Karpas-422 (cell line): Measurements from ENCODE around the gene UBE2J2. TPM values are rescaled to one million over a fixed set of nuclear protein-coding genes. Genes with fewer than 3 reads are reported as not detected.

Experiments
- DNase-seq: peaks from one replicate; pipeline ENCODE4 v3.0.0-alpha.2; 2015
- H2AFZ ChIP-seq: fragments of 200-600 bp; sonication (generic); 2 replicates; pipeline ENCODE4 v1.6.1; 2014; ENCODE audit warnings: antibody characterized with exemption, low read length, mixed read lengths
- H3K27ac ChIP-seq: fragments of 200-600 bp; sonication (generic); 2 replicates; pipeline ENCODE4 v1.5.1; 2014; ENCODE audit warnings: mild to moderate bottlenecking, low read length, moderate library complexity
- H3K27me3 ChIP-seq: fragments of 200-600 bp; sonication (generic); 2 replicates; pipeline ENCODE4 v1.6.1; 2014; ENCODE audit warnings: low read length, mixed read lengths
- H3K36me3 ChIP-seq: fragments of 200-600 bp; sonication (generic); 2 replicates; pipeline ENCODE4 v1.6.1; 2014; ENCODE audit warnings: low read length, mixed read lengths; ENCODE audit not compliant: insufficient read depth
- H3K4me1 ChIP-seq: fragments of 200-600 bp; sonication (generic); 2 replicates; pipeline ENCODE4 v1.6.1; 2014; ENCODE audit warnings: mild to moderate bottlenecking, low read length, mixed read lengths
- H3K4me2 ChIP-seq: fragments of 200-600 bp; sonication (generic); 2 replicates; pipeline ENCODE4 v1.6.1; 2014; ENCODE audit warnings: low read length, low read depth, mild to moderate bottlenecking; ENCODE audit not compliant: poor library complexity, severe bottlenecking
- H3K4me3 ChIP-seq: fragments of 200-600 bp; sonication (generic); 2 replicates; pipeline ENCODE4 v1.5.1; 2014; ENCODE audit warnings: mild to moderate bottlenecking, antibody characterized with exemption, low read length, mixed read lengths
- H3K79me2 ChIP-seq: fragments of 200-600 bp; sonication (generic); 2 replicates; pipeline ENCODE4 v1.6.1; 2014; ENCODE audit warnings: mild to moderate bottlenecking, low read length, mixed read lengths
- H3K9ac ChIP-seq: fragments of 200-600 bp; sonication (generic); 2 replicates; pipeline ENCODE4 v1.6.0; 2014; ENCODE audit warnings: low read length
- H3K9me2 ChIP-seq: fragments of 200-600 bp; sonication (generic), shearing (Covaris generic); replicated peaks from 2 replicates; pipeline ENCODE4 v1.6.0; 2014; ENCODE audit warnings: mild to moderate bottlenecking, low read length, moderate library complexity; ENCODE audit not compliant: insufficient read depth
- H3K9me3 ChIP-seq: fragments of 300-700, 200-600 bp; sonication (generic); 2 replicates; pipeline ENCODE4 v1.6.1; 2014; ENCODE audit warnings: low read length, mixed read lengths
- H4K20me1 ChIP-seq: fragments of 200-600 bp; sonication (generic); 2 replicates; pipeline ENCODE4 v1.6.1; 2014; ENCODE audit warnings: mild to moderate bottlenecking, antibody characterized with exemption, low read length, low read depth; ENCODE audit not compliant: insufficient read depth
- total RNA-seq: library from RNA; depleted of rRNA; stranded (reverse); fragments of >200 nt; shearing (Covaris generic); gene quantifications from 2 replicates; pipeline ENCODE4 v1.2.3, GENCODE V29; 2014; ENCODE audit warnings: low replicate concordance

UBE2J2 gene
- total RNA-seq, 1 experiment from 2014 or later, result 46.1 TPM

DNA sequence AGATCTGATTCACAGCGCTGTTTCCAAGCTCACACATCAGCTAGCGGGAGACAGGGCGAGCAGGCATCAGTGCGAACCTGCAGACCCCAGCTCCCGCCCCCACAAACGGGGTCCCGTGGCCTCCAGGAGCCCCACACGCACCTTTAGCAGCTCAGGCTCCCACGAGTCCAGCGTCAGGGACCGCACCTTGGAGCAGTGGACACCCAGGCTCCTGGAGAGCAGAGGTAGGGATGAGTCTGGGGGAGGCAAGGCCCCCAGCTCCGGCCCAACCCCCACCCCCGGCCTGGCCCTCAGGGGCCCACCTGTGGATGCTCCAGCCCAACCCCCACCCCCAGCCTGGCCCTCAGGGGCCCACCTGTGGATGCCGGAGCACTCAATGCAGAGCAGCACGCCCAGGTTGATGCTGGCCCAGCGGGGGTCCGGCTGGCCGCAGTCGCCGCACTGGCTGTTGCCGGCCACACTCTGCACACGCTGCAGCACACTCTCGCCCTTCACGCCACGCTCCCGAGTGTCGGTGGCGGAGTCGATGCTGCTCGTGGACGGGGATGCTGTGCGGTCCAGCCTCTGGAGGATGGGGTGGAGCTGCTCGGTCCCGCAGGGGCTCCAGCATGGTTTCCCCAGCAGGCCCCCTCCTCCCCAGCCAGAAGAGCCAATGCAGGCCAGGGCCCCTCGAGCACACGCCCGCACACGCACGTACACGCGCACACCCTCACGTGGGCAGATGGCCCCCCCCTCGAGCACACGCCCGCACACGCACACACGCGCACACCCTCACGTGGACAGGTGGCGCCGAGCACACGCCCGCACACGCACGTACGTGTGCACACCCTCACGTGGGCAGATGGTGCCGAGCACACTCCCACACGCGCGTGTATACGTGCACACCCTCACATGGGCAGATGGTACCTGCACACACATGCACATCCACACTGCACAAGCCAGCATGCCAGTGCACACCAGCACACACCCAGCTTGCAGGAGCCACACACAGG is 22.7 kb upstream of the UBE2J2 start:
- H3K9me3 ChIP-seq, result no peaks in the 10 kb centered on the region
- peaks cover 13% of the 10 kb centered on the region; the same call in 1 of the 2 replicates for H4K20me1 ChIP-seq
- no peaks in the 10 kb centered on the region for H3K9me2 ChIP-seq
- H3K4me2 ChIP-seq, result no peak overlapping the region
- H3K4me3 ChIP-seq, result no peak overlapping the region
- no peak overlapping the region for H3K9ac ChIP-seq
- no peaks in the 10 kb centered on the region for H3K36me3 ChIP-seq
- H3K27me3 ChIP-seq, result no peaks in the 10 kb centered on the region
- no peak overlapping the region for H2AFZ ChIP-seq
- H3K4me1 ChIP-seq, result no peaks in the 10 kb centered on the region
- H3K27ac ChIP-seq, result no peak overlapping the region
- no peaks in the 10 kb centered on the region for H3K79me2 ChIP-seq
- DNase-seq, result no peak

- no peak for DNase-seq
- Histone ChIP-seq H3K4me3 (no peak overlapping the region), H4K20me1 (peaks cover 12% of the 10 kb centered on the region; the same call in 1 of the 2 replicates), H3K4me2 (no peak overlapping the region), H2AFZ (no peak overlapping the region), H3K9me2 (no peaks in the 10 kb centered on the region), H3K79me2 (no peaks in the 10 kb centered on the region), H3K4me1 (no peaks in the 10 kb centered on the region), H3K27me3 (no peaks in the 10 kb centered on the region), H3K36me3 (no peaks in the 10 kb centered on the region), H3K27ac (no peak overlapping the region), H3K9me3 (no peaks in the 10 kb centered on the region), H3K9ac (no peak overlapping the region)
Observed at GRCh38 chr1:1295154-1295923, 21.7 kb upstream of the UBE2J2 start.

GRCh38 chr1:1294250-1294890 is 20.7 kb upstream of the UBE2J2 start:
- H4K20me1 ChIP-seq, result 0 out of 2 replicates have a peak, but pooled peaks cover 2% of the 10 kb centered on the region
- DNase-seq, result no peak
- H3K9me3 ChIP-seq, result no peaks in the 10 kb centered on the region
- H3K36me3 ChIP-seq, result no peaks in the 10 kb centered on the region
- H3K4me1 ChIP-seq, result no peaks in the 10 kb centered on the region
- no peaks in the 10 kb centered on the region for H3K27me3 ChIP-seq
- H3K9ac ChIP-seq, result no peak overlapping the region
- H3K27ac ChIP-seq, result no peak overlapping the region
- H3K4me2 ChIP-seq, result no peak overlapping the region
- no peaks in the 10 kb centered on the region for H3K9me2 ChIP-seq
- H3K79me2 ChIP-seq, result no peaks in the 10 kb centered on the region
- H2AFZ ChIP-seq, result no peak overlapping the region
- H3K4me3 ChIP-seq, result no peak overlapping the region

GRCh38 chr1:1293263-1294249 is 19.9 kb upstream of the UBE2J2 start:
- no peak for DNase-seq
- Histone ChIP-seq H3K27me3 (no peaks in the 10 kb centered on the region), H3K27ac (no peak overlapping the region), H2AFZ (no peak overlapping the region), H4K20me1 (no peaks in the 10 kb centered on the region), H3K36me3 (no peaks in the 10 kb centered on the region), H3K9me3 (no peaks in the 10 kb centered on the region), H3K79me2 (no peaks in the 10 kb centered on the region), H3K9ac (no peak overlapping the region), H3K4me1 (no peaks in the 10 kb centered on the region), H3K4me2 (no peak overlapping the region), H3K4me3 (no peak overlapping the region), H3K9me2 (no peaks in the 10 kb centered on the region)

- Histone ChIP-seq H3K4me2 (no peak overlapping the region), H4K20me1 (no peaks in the 10 kb centered on the region), H2AFZ (no peak overlapping the region), H3K9me3 (no peaks in the 10 kb centered on the region; the same call in 1 of the 2 replicates), H3K36me3 (no peaks in the 10 kb centered on the region), H3K4me1 (no peaks in the 10 kb centered on the region), H3K4me3 (no peak overlapping the region), H3K27me3 (no peaks in the 10 kb centered on the region), H3K79me2 (no peaks in the 10 kb centered on the region), H3K27ac (no peak overlapping the region), H3K9me2 (no peaks in the 10 kb centered on the region), H3K9ac (no peak overlapping the region)
- no peak for DNase-seq
Observed at GRCh38 chr1:1292851-1293250, 19.2 kb upstream of the UBE2J2 start.

DNA sequence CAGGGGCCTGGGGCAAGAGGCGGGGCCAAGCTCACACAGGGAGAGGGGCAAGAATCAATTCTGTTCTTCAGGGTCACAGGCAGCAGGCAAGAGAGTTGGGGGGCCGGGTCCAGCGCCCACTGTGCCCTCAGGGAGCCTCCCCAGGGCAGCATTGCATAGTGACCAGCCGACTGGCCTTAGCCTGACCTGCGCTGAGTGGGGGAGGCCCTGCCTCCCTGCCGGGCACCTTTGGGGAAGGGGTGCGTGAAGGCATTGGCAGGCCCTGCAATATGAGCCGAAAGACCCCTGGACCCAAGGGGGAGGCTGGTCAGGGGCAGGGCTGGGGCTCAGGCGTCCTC is 18.8 kb upstream of the UBE2J2 start:
- H3K9me2 ChIP-seq, result no peaks in the 10 kb centered on the region
- H4K20me1 ChIP-seq, result no peaks in the 10 kb centered on the region
- peaks cover 3% of the 10 kb centered on the region; the same call in 1 of the 2 replicates for H3K9me3 ChIP-seq
- no peak overlapping the region for H3K9ac ChIP-seq
- no peaks in the 10 kb centered on the region for H3K4me1 ChIP-seq
- no peaks in the 10 kb centered on the region for H3K36me3 ChIP-seq
- H3K4me3 ChIP-seq, result no peak overlapping the region
- no peak overlapping the region for H2AFZ ChIP-seq
- DNase-seq, result no peak
- H3K27me3 ChIP-seq, result no peaks in the 10 kb centered on the region
- no peaks in the 10 kb centered on the region for H3K79me2 ChIP-seq
- no peak overlapping the region for H3K27ac ChIP-seq
- H3K4me2 ChIP-seq, result no peak overlapping the region

DNA sequence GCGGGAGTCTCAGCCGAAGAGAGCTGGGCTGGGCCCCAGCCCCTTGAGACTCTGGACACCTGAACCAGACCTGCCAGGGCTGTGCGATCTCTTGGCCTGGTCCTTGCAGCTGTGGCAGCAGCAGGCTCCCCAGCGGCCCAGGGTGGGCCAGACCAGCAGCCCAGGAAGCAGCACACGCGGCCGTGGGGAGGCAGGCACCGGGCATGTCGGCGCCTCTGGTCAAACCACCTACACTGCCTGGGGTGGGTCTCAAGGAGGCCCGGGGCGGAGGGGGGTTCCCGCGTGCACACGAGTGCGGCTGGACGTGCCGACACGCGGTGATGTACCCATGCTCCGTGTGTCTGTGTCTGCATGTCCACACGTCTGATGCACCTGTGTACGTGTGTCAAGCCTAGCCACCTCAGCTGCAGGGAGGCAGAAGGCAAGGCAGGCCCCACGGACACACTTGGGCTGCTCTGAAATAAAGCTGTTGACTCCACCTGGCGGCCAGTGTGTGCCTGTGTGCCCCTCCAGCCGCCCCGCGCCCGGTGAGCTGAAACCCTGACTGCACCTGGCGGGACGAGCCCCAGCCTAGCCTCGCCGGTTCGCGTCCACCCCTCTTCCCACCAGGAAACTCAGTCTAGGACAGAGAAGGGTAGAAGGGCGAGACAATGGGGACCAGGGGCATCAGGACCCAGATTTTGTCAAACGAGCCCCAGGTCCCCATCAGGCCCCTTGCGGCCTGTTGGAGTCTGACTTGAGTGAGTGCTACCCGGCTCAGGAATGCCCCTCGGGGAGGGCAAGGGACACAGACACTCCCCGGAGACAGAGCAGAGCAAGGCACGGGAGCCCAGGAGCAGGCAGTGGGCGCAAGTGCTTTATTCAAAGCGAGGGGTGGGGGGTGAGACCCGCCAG is 18.1 kb upstream of the UBE2J2 start:
- H3K4me1 ChIP-seq, result no peaks in the 10 kb centered on the region
- no peaks in the 10 kb centered on the region for H3K9me2 ChIP-seq
- H4K20me1 ChIP-seq, result no peaks in the 10 kb centered on the region
- no peak overlapping the region for H3K27ac ChIP-seq
- peak; percentile 91 for DNase-seq
- H3K9me3 ChIP-seq, result peaks cover 4% of the 10 kb centered on the region; the same call in 1 of the 2 replicates
- H3K9ac ChIP-seq, result no peak overlapping the region
- no peak overlapping the region for H2AFZ ChIP-seq
- H3K4me3 ChIP-seq, result no peak overlapping the region
- no peaks in the 10 kb centered on the region for H3K27me3 ChIP-seq
- no peaks in the 10 kb centered on the region for H3K79me2 ChIP-seq
- no peaks in the 10 kb centered on the region for H3K36me3 ChIP-seq
- no peak overlapping the region for H3K4me2 ChIP-seq
